IMR-90 (cell line): Measurements from ENCODE around the gene CCN6. TPM values are rescaled to one million over a fixed set of nuclear protein-coding genes. Genes with fewer than 3 reads are reported as not detected.

Experiments used
- ATAC-seq: fragments of 200-7000 bp; cut with Tn5 transposase; 2 replicates; pipeline ENCODE4 v1.9.1; 2020; ENCODE audit warnings: low read depth, mild to moderate bottlenecking, moderate library complexity
- BruUV-seq: library from RNA; stranded (reverse); fragments of 400-500 nt; replicated peaks from 2 replicates; lab custom pipeline; 2021; lab: Mats Ljungman, UMichigan
- CTCF ChIA-PET: fragments of 300-600 bp; formaldehyde crosslinking; extraction: SDS; loops from one replicate; lab custom pipeline; 2021; ENCODE audit warnings: antibody characterized with exemption; lab: Yijun Ruan, JAX
- POLR2A ChIA-PET: fragments of 300-600 bp; sonication (Branson Sonifier 250); formaldehyde crosslinking; loops from one replicate; lab custom pipeline; 2022; ENCODE audit warnings: antibody characterized with exemption; ENCODE audit not compliant: unreplicated experiment; lab: Charles Lee
- DNase-seq: peaks from one replicate; pipeline ENCODE4 v3.0.0; 2013
- H2AFZ ChIP-seq: replicated peaks from 2 replicates; pipeline ENCODE3; 2013; ENCODE audit warnings: low read length, mild to moderate bottlenecking; ENCODE audit not compliant: poor library complexity
- H2AK5ac ChIP-seq: 2 replicates; pipeline ENCODE4 v1.6.1; 2013; ENCODE audit warnings: low read depth, low read length, inconsistent platforms
- H2AK9ac ChIP-seq: replicated peaks from 2 replicates; pipeline ENCODE3; 2013; ENCODE audit warnings: mild to moderate bottlenecking, low read depth, low read length, moderate library complexity; ENCODE audit not compliant: poor library complexity
- H2BK120ac ChIP-seq: 2 replicates; pipeline ENCODE4 v1.6.1; 2013; ENCODE audit warnings: low read depth, low read length, inconsistent platforms
- H2BK15ac ChIP-seq: 3 replicates; pipeline ENCODE4 v1.6.1; 2013; ENCODE audit warnings: low read depth, low read length, inconsistent platforms
- H2BK20ac ChIP-seq: 2 replicates; pipeline ENCODE4 v1.6.1; 2013; ENCODE audit warnings: low read depth, mild to moderate bottlenecking, inconsistent platforms, low read length, moderate library complexity
- H2BK5ac ChIP-seq: 2 replicates; pipeline ENCODE4 v1.6.1; 2013; ENCODE audit warnings: mild to moderate bottlenecking, low read depth, low read length, inconsistent platforms; ENCODE audit not compliant: poor library complexity, severe bottlenecking
- H3K14ac ChIP-seq: replicated peaks from 2 replicates; pipeline ENCODE4 v1.6.1; 2013; ENCODE audit warnings: low read depth, low read length, inconsistent platforms
- H3K18ac ChIP-seq: 2 replicates; pipeline ENCODE4 v1.6.1; 2013; ENCODE audit warnings: low read depth, low read length, control low read depth
- H3K23ac ChIP-seq: 2 replicates; pipeline ENCODE4 v1.6.1; 2013; ENCODE audit warnings: low read depth, low read length, inconsistent platforms
- H3K27ac ChIP-seq: 2 replicates; pipeline ENCODE4 v1.5.1; 2013; ENCODE audit warnings: mild to moderate bottlenecking, control low read depth, low read length; ENCODE audit not compliant: insufficient read depth
- H3K27me3 ChIP-seq: 2 replicates; pipeline ENCODE4 v1.6.1; 2013; ENCODE audit warnings: low read length; ENCODE audit not compliant: control insufficient read depth, insufficient read depth
- H3K36me3 ChIP-seq: 2 replicates; pipeline ENCODE4 v1.6.1; 2013; ENCODE audit warnings: low read length, mixed read lengths; ENCODE audit not compliant: control insufficient read depth, insufficient read depth
- H3K4ac ChIP-seq: 2 replicates; pipeline ENCODE4 v1.6.1; 2013; ENCODE audit warnings: low read depth, low read length, inconsistent platforms
- H3K4me1 ChIP-seq: 2 replicates; pipeline ENCODE4 v1.6.1; 2013; ENCODE audit warnings: low read length, mixed read lengths; ENCODE audit not compliant: control insufficient read depth, insufficient read depth
- H3K4me2 ChIP-seq: 2 replicates; pipeline ENCODE4 v1.6.1; 2013; ENCODE audit warnings: low read depth, mild to moderate bottlenecking, control low read depth, low read length, moderate library complexity
- H3K4me3 ChIP-seq: 2 replicates; pipeline ENCODE4 v1.5.1; 2013; ENCODE audit warnings: low read depth, mild to moderate bottlenecking, control low read depth, low read length, moderate library complexity; ENCODE audit not compliant: insufficient read depth
- H3K56ac ChIP-seq: 2 replicates; pipeline ENCODE4 v1.6.1; 2013; ENCODE audit warnings: low read length, inconsistent platforms; ENCODE audit not compliant: insufficient read depth; ENCODE audit errors: extremely low read depth
- H3K79me1 ChIP-seq, 2 experiments: 2 replicates each; pipeline ENCODE4 v1.6.1; 2013; ENCODE audit warnings: low read length in 2 of 2, inconsistent platforms in 1 of 2, low read depth in 1 of 2
- H3K9ac ChIP-seq: 2 replicates; pipeline ENCODE4 v1.6.1; 2013; ENCODE audit warnings: low read depth, low read length, control low read depth
- H3K9me1 ChIP-seq: 2 replicates; pipeline ENCODE4 v1.6.1; 2013; ENCODE audit warnings: low read length, inconsistent platforms; ENCODE audit not compliant: insufficient read depth
- H3K9me3 ChIP-seq: 2 replicates; pipeline ENCODE4 v1.6.1; 2013; ENCODE audit warnings: low read length; ENCODE audit not compliant: control insufficient read depth, insufficient read depth
- H4K20me1 ChIP-seq: 2 replicates; pipeline ENCODE4 v1.6.1; 2013; ENCODE audit warnings: low read length, inconsistent platforms; ENCODE audit not compliant: insufficient read depth
- H4K5ac ChIP-seq: 2 replicates; pipeline ENCODE4 v1.6.1; 2013; ENCODE audit warnings: mild to moderate bottlenecking, low read depth, low read length, control low read depth
- H4K8ac ChIP-seq, 2 experiments: 2 replicates each; pipeline ENCODE4 v1.6.1; 2013; ENCODE audit warnings: low read depth in 2 of 2, low read length in 2 of 2, control low read depth in 1 of 2, inconsistent platforms in 1 of 2
- H4K91ac ChIP-seq: 2 replicates; pipeline ENCODE4 v1.6.1; 2013; ENCODE audit warnings: low read depth, low read length, inconsistent platforms; ENCODE audit not compliant: insufficient read depth
- FOS ChIP-seq: fragments of 150-350 bp; IDR thresholded peaks from 2 replicates; pipeline ENCODE4 v1.6.1; 2016; ENCODE audit warnings: low read depth, low read length
- WGBS, 2 experiments: methylation state at CpG; one replicate each; pipeline versions ENCODE4 v1.1.5 to v1.1.7; 2013; ENCODE audit warnings: missing lambda C conversion rate in 2 of 2; ENCODE audit not compliant: insufficient read length in 1 of 2; ENCODE audit errors: extremely low coverage in 2 of 2; 5-methylcytosine and 5-hydroxymethylcytosine counted together
- dilution Hi-C: fragments of 300-500 bp; cut with HindIII; formaldehyde crosslinking; loops from one replicate; pipeline ENCODE4 v1.14.3; 2018; ENCODE audit warnings: low sequenced_read_pairs; ENCODE audit not compliant: unreplicated experiment
- in situ Hi-C: fragments of 300-500 bp; cut with MboI; formaldehyde crosslinking; loops from 3 replicates; pipeline ENCODE4 v1.14.3; 2019; ENCODE audit warnings: low sequenced_read_pairs, inconsistent platforms, mixed read lengths
- intact Hi-C: fragments of 100-400 bp; cut with micrococcal nuclease; formaldehyde crosslinking; loops from 2 replicates; pipeline ENCODE4 v1.10.0; 2022
- polyA plus RNA-seq, 3 experiments: library from polyadenylated mRNA; depleted of rRNA; stranded (reverse); fragments of >200 nt; gene quantifications; 2 replicates each; pipeline ENCODE4 v1.2.3, GENCODE V29; 2012; ENCODE audit warnings: low replicate concordance in 1 of 3
- total RNA-seq: library from RNA; depleted of rRNA; stranded (reverse); fragments of >200 nt; gene quantifications from 2 replicates; pipeline ENCODE4 v1.2.3, GENCODE V29; 2012

CCN6 gene
- total and polyA plus RNA-seq, 2 of the 4 experiments (the other 2 are of a cell fraction), result not detected

GRCh38 chr6:112018619-112019416 is 35.1 kb upstream of the CCN6 start:
- Histone ChIP-seq H3K18ac (no peak overlapping the region), H3K56ac (no peak overlapping the region), H2BK120ac (no peak overlapping the region), H2BK5ac (no peak overlapping the region), H3K4me1 (peaks cover 7% of the 10 kb centered on the region), H4K5ac (no peak overlapping the region), H4K8ac (no peak overlapping the region), H2AFZ (no peak overlapping the region), H3K36me3 (no peaks in the 10 kb centered on the region), H3K4me3 (no peak overlapping the region), H2BK20ac (no peak overlapping the region), H3K4me2 (no peak overlapping the region), H3K79me1 (no peaks in the 10 kb centered on the region), H3K4ac (0 out of 2 replicates have a peak overlapping the region, but pooled peaks have one; percentile 8), H2AK5ac (no peak overlapping the region), H2BK15ac (no peak overlapping the region), H4K91ac (no peak overlapping the region), H3K27me3 (no peaks in the 10 kb centered on the region), H3K9me3 (peaks cover 2% of the 10 kb centered on the region), H3K9ac (no peak overlapping the region), H3K23ac (no peak overlapping the region), H4K20me1 (no peaks in the 10 kb centered on the region), H3K14ac (peak overlapping the region; percentile 37; the same call in 1 of the 2 replicates), H2AK9ac (no peak overlapping the region), H3K27ac (no peak overlapping the region), H3K9me1 (0 out of 2 replicates have a peak, but pooled peaks cover 3% of the 10 kb centered on the region)
- dilution Hi-C loops, result no loop called here
- no TSS peak for BruUV-seq
- TF ChIP-seq FOS, result no peak
- no peak for DNase-seq
- ATAC-seq, result no peak
- in situ Hi-C loops, result no loop called here
- 57% methylated on average over 1 of the region's 12 CpGs; no CpG with 5 or more reads in 1 of the 2 experiments for WGBS, 2 experiments
- ChIA-PET CTCF (interaction anchor here (0.5 to 0.9 kb wide), 3 partner anchors 18 to 302 kb away, joined by 3 to 4 read pairs (median 3); no protein-coding TSS in a partner anchor), POLR2A (no interaction called here)
- intact Hi-C loops, result no loop called here
